HepG2 (cell line): ENCODE data around the gene MB. TPM values are rescaled to one million over a fixed set of nuclear protein-coding genes. Genes with fewer than 3 reads are reported as not detected.

Experiments
- ARID2 ChIP-seq: sonication (generic); formaldehyde crosslinking; IDR thresholded peaks from 2 replicates; pipeline ENCODE4 v1.8.1; 2022; ENCODE audit warnings: mild to moderate bottlenecking, missing genetic modification reagents, borderline replicate concordance
- ARNT2 ChIP-seq: sonication (generic); formaldehyde crosslinking; IDR thresholded peaks from 2 replicates; pipeline ENCODE4 v1.8.0; 2022; ENCODE audit warnings: mild to moderate bottlenecking, low read depth, missing genetic modification reagents, moderate library complexity
- ATM ChIP-seq: fragments of 450-650 bp; IDR thresholded peaks from 2 replicates; pipeline ENCODE4 v1.7.1; 2017; ENCODE audit warnings: mild to moderate bottlenecking, borderline replicate concordance
- BHLHE40 ChIP-seq: IDR thresholded peaks from 2 replicates; pipeline ENCODE4 v1.6.1; 2011; ENCODE audit warnings: low read length, improper control_type of control experiment
- ELF3 ChIP-seq: IDR thresholded peaks from 2 replicates; pipeline ENCODE4 v1.6.1; 2016; ENCODE audit warnings: missing genetic modification reagents, missing compliant biosample characterization
- ERF ChIP-seq: IDR thresholded peaks from 2 replicates; pipeline ENCODE4 v1.6.1; 2018; ENCODE audit warnings: missing biosample characterization, missing genetic modification reagents
- HMGXB4 ChIP-seq, 2 experiments: sonication (generic) in 1 of 2; formaldehyde crosslinking in 1 of 2; IDR thresholded peaks; 2 replicates each; pipeline versions ENCODE4 v1.4.0 to v1.6.1; 2018 to 2020; ENCODE audit warnings: missing genetic modification reagents in 2 of 2, borderline replicate concordance in 1 of 2, low read depth in 1 of 2, mild to moderate bottlenecking in 1 of 2, missing biosample characterization in 1 of 2
- IKZF4 ChIP-seq: sonication (generic); formaldehyde crosslinking; IDR thresholded peaks from 2 replicates; pipeline ENCODE4 v1.5.1; 2020; ENCODE audit warnings: borderline replicate concordance, mild to moderate bottlenecking, low read depth, missing genetic modification reagents; ENCODE audit errors: not compliant biosample characterization
- MATR3 ChIP-seq: sonication (generic); formaldehyde crosslinking; IDR thresholded peaks from 2 replicates; pipeline ENCODE4 v1.4.0; 2020; ENCODE audit warnings: missing genetic modification reagents
- POLR2A ChIP-seq, 2 experiments: IDR thresholded peaks; 2 replicates each; pipeline ENCODE4 v1.6.1; 2011; ENCODE audit warnings: low read depth in 2 of 2, low read length in 2 of 2, mild to moderate bottlenecking in 1 of 2, moderate library complexity in 1 of 2; ENCODE audit not compliant: insufficient read depth in 1 of 2
- SKI ChIP-seq: fragments of 450-650 bp; IDR thresholded peaks from one replicate; pipeline ENCODE4 v1.6.1; 2018; ENCODE audit warnings: mild to moderate bottlenecking; ENCODE audit not compliant: partially characterized antibody
- SNAPC4 ChIP-seq: sonication (generic); formaldehyde crosslinking; IDR thresholded peaks from 2 replicates; pipeline ENCODE4 v1.4.0; 2020; ENCODE audit warnings: mild to moderate bottlenecking, missing genetic modification reagents
- SOX6 ChIP-seq, 2 experiments: fragments of 450-650 bp in 1 of 2; sonication (generic) in 1 of 2; formaldehyde crosslinking in 1 of 2; IDR thresholded peaks; 2 replicates each; pipeline versions ENCODE4 v1.4.0 to v1.6.1; 2017 to 2020; ENCODE audit warnings: antibody characterized with exemption in 1 of 2, mild to moderate bottlenecking in 1 of 2, missing genetic modification reagents in 1 of 2
- ZFX ChIP-seq: sonication (generic); formaldehyde crosslinking; IDR thresholded peaks from 2 replicates; pipeline ENCODE4 v1.4.0; 2020; ENCODE audit warnings: mild to moderate bottlenecking, low read depth, missing genetic modification reagents, moderate library complexity
- ZNF331 ChIP-seq: sonication (generic); formaldehyde crosslinking; IDR thresholded peaks from 2 replicates; pipeline ENCODE4 v1.4.0; 2020; ENCODE audit warnings: missing genetic modification reagents
- ZNF441 ChIP-seq: sonication (generic); formaldehyde crosslinking; IDR thresholded peaks from 2 replicates; pipeline ENCODE4 v1.7.0; 2021; ENCODE audit warnings: missing genetic modification reagents, borderline replicate concordance
- ZNF496 ChIP-seq: sonication (generic); formaldehyde crosslinking; IDR thresholded peaks from 2 replicates; pipeline ENCODE4 v1.8.1; 2023; ENCODE audit warnings: mild to moderate bottlenecking, moderate library complexity, missing genetic modification reagents; ENCODE audit not compliant: insufficient replicate concordance
- ZNF878 ChIP-seq: sonication (generic); formaldehyde crosslinking; IDR thresholded peaks from 2 replicates; pipeline ENCODE4 v1.8.1; 2023; ENCODE audit warnings: mild to moderate bottlenecking, missing genetic modification reagents, moderate library complexity
- ZSCAN20 ChIP-seq: sonication (generic); formaldehyde crosslinking; IDR thresholded peaks from 2 replicates; pipeline ENCODE4 v1.4.0; 2020; ENCODE audit warnings: missing genetic modification reagents, mild to moderate bottlenecking, borderline replicate concordance
- polyA plus RNA-seq, 8 experiments: library from polyadenylated mRNA; depleted of rRNA in 3 of 8; stranded (reverse) in 7 of 8; unstranded in 1 of 8; fragments of >200 nt; fragmentation: Illumina TruSeq in 4 of 8; extraction: Trizol in 4 of 8; gene quantifications; 2 replicates each; pipeline versions ENCODE4 v1.2.1 to v1.2.3, GENCODE V29; 2011 to 2016; ENCODE audit warnings: low read depth in 4 of 8, missing spikeins in 1 of 8, mixed read lengths in 1 of 8; ENCODE audit not compliant: insufficient read depth in 1 of 8
- total RNA-seq, 5 experiments: library from RNA; depleted of rRNA; stranded (reverse); fragments of >200 nt; fragmentation: Illumina TruSeq; extraction: Trizol; gene quantifications; 2 replicates each; pipeline ENCODE4 v1.2.3, GENCODE V29; 2016; ENCODE audit warnings: low read depth in 1 of 5
- TF ChIP-seq, protein P1 (sequence below): sonication (generic); formaldehyde crosslinking; IDR thresholded peaks from 2 replicates; pipeline ENCODE4 v1.4.0; 2020; ENCODE audit warnings: mild to moderate bottlenecking, missing genetic modification reagents

Gene MB
- total and polyA plus RNA-seq, 2 of the 13 experiments (the other 11 are each of a cell fraction or from before 2014, with no cell fraction given) = 0.07 TPM; not detected in 1

- TF ChIP-seq SNAPC4 (CRISPR knock-in tag) (no peak), ZNF441 (CRISPR knock-in tag) (no peak), BHLHE40 (no peak), ZNF878 (CRISPR knock-in tag) (no peak), ATM (no peak), ZNF496 (CRISPR knock-in tag) (no peak), ARNT2 (CRISPR knock-in tag) (no peak), HMGXB4 (CRISPR knock-in tag; IDR thresholded peaks at IDR 0.05; ENCODE audit: borderline replicate concordance in 1 of 2, low read depth in 1 of 2) (peak in 1 of 2 experiments; percentile 46; a peak in 3 of 4 replicates), SOX6 (IDR thresholded peaks at IDR 0.05) (no peak), SOX6 (CRISPR knock-in tag; IDR thresholded peaks at IDR 0.05) (peak; percentile 45; the same call in 1 of the 2 replicates), ARID2 (CRISPR knock-in tag) (no peak), ZNF331 (CRISPR knock-in tag) (peak; percentile 27; the same call in 1 of the 2 replicates), ERF (CRISPR knock-in tag) (0 out of 2 replicates have a peak, but pooled peaks have one; percentile 43), ZFX (peak; percentile 52), MATR3 (CRISPR knock-in tag) (no peak), ZSCAN20 (CRISPR knock-in tag) (no peak), SKI (peak; percentile 37), ELF3 (CRISPR knock-in tag) (peak; percentile 74), POLR2A (IDR thresholded peaks at IDR 0.05; ENCODE audit: insufficient read depth in 1 of 2, low read depth in 2 of 2, low read length in 2 of 2) (peak; percentile 62 to 69), IKZF4 (CRISPR knock-in tag) (no peak)
- TF ChIP-seq, protein P1, sequence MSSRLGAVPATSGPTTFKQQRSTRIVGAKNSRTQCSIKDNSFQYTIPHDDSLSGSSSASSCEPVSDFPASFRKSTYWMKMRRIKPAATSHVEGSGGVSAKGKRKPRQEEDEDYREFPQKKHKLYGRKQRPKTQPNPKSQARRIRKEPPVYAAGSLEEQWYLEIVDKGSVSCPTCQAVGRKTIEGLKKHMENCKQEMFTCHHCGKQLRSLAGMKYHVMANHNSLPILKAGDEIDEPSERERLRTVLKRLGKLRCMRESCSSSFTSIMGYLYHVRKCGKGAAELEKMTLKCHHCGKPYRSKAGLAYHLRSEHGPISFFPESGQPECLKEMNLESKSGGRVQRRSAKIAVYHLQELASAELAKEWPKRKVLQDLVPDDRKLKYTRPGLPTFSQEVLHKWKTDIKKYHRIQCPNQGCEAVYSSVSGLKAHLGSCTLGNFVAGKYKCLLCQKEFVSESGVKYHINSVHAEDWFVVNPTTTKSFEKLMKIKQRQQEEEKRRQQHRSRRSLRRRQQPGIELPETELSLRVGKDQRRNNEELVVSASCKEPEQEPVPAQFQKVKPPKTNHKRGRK = no peak
Measured at GRCh38 chr22:35648066-35649025, 31.2 kb upstream of the MB start, which contains the start of gene APOL6 (continued).
